ENCODE measurements around the gene CACNA2D2.

CACNA2D2 gene

GRCh38 chr3:50373146-50374051 is 130.0 kb downstream of the CACNA2D2 start:
- DNase-seq (ENCODE audit: low spot score), result no peak
- in situ Hi-C loops (cut with MboI; ENCODE audit: low pct_unique_long_range_greater_than_20kb, low sequenced_read_pairs, unreplicated experiment), result no loop called here
- TF ChIP-seq CTCF (IDR thresholded peaks at IDR 0.05; ENCODE audit: extremely low read depth, insufficient read depth, missing control alignments), result no peak

- no peak for TF ChIP-seq CTCF (IDR thresholded peaks at IDR 0.05; ENCODE audit: extremely low read depth, insufficient read depth, missing control alignments)
- no peak for DNase-seq (ENCODE audit: low spot score)
- in situ Hi-C loops (cut with MboI; ENCODE audit: low pct_unique_long_range_greater_than_20kb, low sequenced_read_pairs, unreplicated experiment), result no loop called here
Observed at GRCh38 chr3:50372349-50372748, 131.1 kb downstream of the CACNA2D2 start.

GRCh38 chr3:50371133-50371685 is 132.2 kb downstream of the CACNA2D2 start:
- in situ Hi-C loops (cut with MboI; ENCODE audit: low pct_unique_long_range_greater_than_20kb, low sequenced_read_pairs, unreplicated experiment), result no loop called here

GRCh38 chr3:50370594-50370993 is 132.8 kb downstream of the CACNA2D2 start:
- in situ Hi-C loops (cut with MboI; ENCODE audit: low pct_unique_long_range_greater_than_20kb, low sequenced_read_pairs, unreplicated experiment), result no loop called here
- DNase-seq (ENCODE audit: low spot score), result no peak

More at GRCh38 chr3:50371133-50371685, 132.2 kb downstream of the CACNA2D2 start:
- no peak for DNase-seq (ENCODE audit: low spot score)
- TF ChIP-seq CTCF (IDR thresholded peaks at IDR 0.05; ENCODE audit: extremely low read depth, insufficient read depth, missing control alignments), result no peak

GRCh38 chr3:50369012-50369670 is 134.3 kb downstream of the CACNA2D2 start:
- no peak for DNase-seq (ENCODE audit: low spot score)
- no peak for TF ChIP-seq CTCF (IDR thresholded peaks at IDR 0.05; ENCODE audit: extremely low read depth, insufficient read depth, missing control alignments)
- in situ Hi-C loops (cut with MboI; ENCODE audit: low pct_unique_long_range_greater_than_20kb, low sequenced_read_pairs, unreplicated experiment), result no loop called here

More at GRCh38 chr3:50370594-50370993, 132.8 kb downstream of the CACNA2D2 start:
- TF ChIP-seq CTCF (IDR thresholded peaks at IDR 0.05; ENCODE audit: extremely low read depth, insufficient read depth, missing control alignments), result no peak

- no peak for TF ChIP-seq CTCF (IDR thresholded peaks at IDR 0.05; ENCODE audit: extremely low read depth, insufficient read depth, missing control alignments)
- in situ Hi-C loops (cut with MboI; ENCODE audit: low pct_unique_long_range_greater_than_20kb, low sequenced_read_pairs, unreplicated experiment), result no loop called here
- no peak for DNase-seq (ENCODE audit: low spot score)
Observed at GRCh38 chr3:50365842-50366220, 137.6 kb downstream of the CACNA2D2 start.
